MM.1S (cell line): ENCODE data around the gene AP1G2.

Source experiments
- EZH2 ChIP-seq: fragments of 300-600 bp; sonication (generic); optimal IDR thresholded peaks from 2 replicates; pipeline ENCODE3; 2017; ENCODE audit warnings: low read depth, mild to moderate bottlenecking, antibody characterized with exemption, low read length, mixed read lengths
- TF ChIP-seq, protein P1 (sequence below): fragments of 300-600 bp; sonication (generic); IDR thresholded peaks from 2 replicates; pipeline ENCODE4 v1.5.1; 2016; ENCODE audit warnings: antibody characterized with exemption, low read length, mixed read lengths

DNA sequence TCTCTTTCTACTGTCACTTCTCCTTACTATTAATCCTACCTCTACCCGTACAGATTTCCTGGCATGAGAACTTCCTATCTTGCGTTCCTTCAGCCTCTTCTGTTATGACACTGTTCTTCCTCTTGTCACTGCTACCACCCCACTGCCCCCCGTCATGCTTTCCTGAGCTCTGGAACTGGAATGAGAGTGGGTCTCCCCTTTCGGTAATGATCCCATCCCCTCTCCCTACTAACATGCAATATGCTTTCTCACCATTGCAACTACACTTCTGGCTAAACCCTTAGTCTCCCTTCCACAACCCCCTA, 4.9 kb upstream of the AP1G2 start:
- TF ChIP-seq, protein P1, sequence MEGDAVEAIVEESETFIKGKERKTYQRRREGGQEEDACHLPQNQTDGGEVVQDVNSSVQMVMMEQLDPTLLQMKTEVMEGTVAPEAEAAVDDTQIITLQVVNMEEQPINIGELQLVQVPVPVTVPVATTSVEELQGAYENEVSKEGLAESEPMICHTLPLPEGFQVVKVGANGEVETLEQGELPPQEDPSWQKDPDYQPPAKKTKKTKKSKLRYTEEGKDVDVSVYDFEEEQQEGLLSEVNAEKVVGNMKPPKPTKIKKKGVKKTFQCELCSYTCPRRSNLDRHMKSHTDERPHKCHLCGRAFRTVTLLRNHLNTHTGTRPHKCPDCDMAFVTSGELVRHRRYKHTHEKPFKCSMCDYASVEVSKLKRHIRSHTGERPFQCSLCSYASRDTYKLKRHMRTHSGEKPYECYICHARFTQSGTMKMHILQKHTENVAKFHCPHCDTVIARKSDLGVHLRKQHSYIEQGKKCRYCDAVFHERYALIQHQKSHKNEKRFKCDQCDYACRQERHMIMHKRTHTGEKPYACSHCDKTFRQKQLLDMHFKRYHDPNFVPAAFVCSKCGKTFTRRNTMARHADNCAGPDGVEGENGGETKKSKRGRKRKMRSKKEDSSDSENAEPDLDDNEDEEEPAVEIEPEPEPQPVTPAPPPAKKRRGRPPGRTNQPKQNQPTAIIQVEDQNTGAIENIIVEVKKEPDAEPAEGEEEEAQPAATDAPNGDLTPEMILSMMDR, result no peak
- TF ChIP-seq EZH2, result no peak
